HepG2 (cell line): Measurements from ENCODE around the gene TLE1. TPM values are rescaled to one million over a fixed set of nuclear protein-coding genes. Genes with fewer than 3 reads are reported as not detected.

Source experiments
- ARHGAP35 ChIP-seq: sonication (generic); formaldehyde crosslinking; IDR thresholded peaks from 2 replicates; pipeline ENCODE4 v1.9.0; 2022; ENCODE audit warnings: mild to moderate bottlenecking, inconsistent platforms, moderate library complexity, missing genetic modification reagents, borderline replicate concordance
- ATM ChIP-seq: fragments of 450-650 bp; IDR thresholded peaks from 2 replicates; pipeline ENCODE4 v1.7.1; 2017; ENCODE audit warnings: mild to moderate bottlenecking, borderline replicate concordance
- CBX5 ChIP-seq: sonication (generic); formaldehyde crosslinking; IDR thresholded peaks from 2 replicates; pipeline ENCODE4 v1.4.0; 2020; ENCODE audit warnings: missing genetic modification reagents, borderline replicate concordance
- ELF3 ChIP-seq: IDR thresholded peaks from 2 replicates; pipeline ENCODE4 v1.6.1; 2016; ENCODE audit warnings: missing genetic modification reagents, missing compliant biosample characterization
- FOXO1 ChIP-seq: sonication (generic); formaldehyde crosslinking; IDR thresholded peaks from 2 replicates; pipeline ENCODE4 v1.4.0; 2020; ENCODE audit warnings: missing genetic modification reagents
- GATAD1 ChIP-seq: IDR thresholded peaks from 2 replicates; pipeline ENCODE4 v1.6.1; 2016; ENCODE audit warnings: missing genetic modification reagents, missing compliant biosample characterization
- GATAD2A ChIP-seq: IDR thresholded peaks from 2 replicates; pipeline ENCODE4 v1.6.1; 2016
- JARID2 ChIP-seq: sonication (generic); formaldehyde crosslinking; IDR thresholded peaks from 2 replicates; pipeline ENCODE4 v1.8.1; 2023; ENCODE audit warnings: missing genetic modification reagents, inconsistent platforms; ENCODE audit not compliant: insufficient replicate concordance
- KLF16 ChIP-seq, 2 experiments: sonication (generic) in 1 of 2; formaldehyde crosslinking in 1 of 2; IDR thresholded peaks; 2 replicates each; pipeline versions ENCODE4 v1.6.1 to v1.8.0; 2016 to 2023; ENCODE audit warnings: missing genetic modification reagents in 2 of 2, missing compliant biosample characterization in 1 of 2
- RFX3 ChIP-seq: IDR thresholded peaks from 2 replicates; pipeline ENCODE4 v1.6.1; 2016; ENCODE audit warnings: missing biosample characterization, missing genetic modification reagents
- SP140L ChIP-seq: sonication (generic); formaldehyde crosslinking; IDR thresholded peaks from 2 replicates; pipeline ENCODE4 v1.4.0; 2020; ENCODE audit warnings: missing genetic modification reagents, borderline replicate concordance
- SP5 ChIP-seq: IDR thresholded peaks from 2 replicates; pipeline ENCODE4 v1.6.1; 2016; ENCODE audit warnings: low read depth, borderline replicate concordance
- SUZ12 ChIP-seq: fragments of 150-350 bp; IDR thresholded peaks from 2 replicates; pipeline ENCODE4 v1.6.1; 2014; ENCODE audit warnings: low read depth, low read length
- ZFP1 ChIP-seq: IDR thresholded peaks from 2 replicates; pipeline ENCODE4 v1.6.1; 2016
- ZKSCAN8 ChIP-seq: IDR thresholded peaks from 2 replicates; pipeline ENCODE4 v1.6.1; 2016; ENCODE audit warnings: borderline replicate concordance, missing genetic modification reagents, missing compliant biosample characterization
- ZNF629 ChIP-seq: sonication (generic); formaldehyde crosslinking; conservative IDR thresholded peaks from 2 replicates; pipeline ENCODE4 v1.5.0; 2020; ENCODE audit warnings: missing genetic modification reagents
- ZNF775 ChIP-seq: sonication (generic); formaldehyde crosslinking; IDR thresholded peaks from 2 replicates; pipeline ENCODE4 v1.4.0; 2020; ENCODE audit warnings: missing genetic modification reagents, mild to moderate bottlenecking, moderate library complexity, borderline replicate concordance
- ZNF776 ChIP-seq: sonication (generic); formaldehyde crosslinking; IDR thresholded peaks from 2 replicates; pipeline ENCODE4 v1.4.0; 2020; ENCODE audit warnings: mild to moderate bottlenecking, missing genetic modification reagents
- polyA plus RNA-seq, 8 experiments: library from polyadenylated mRNA; depleted of rRNA in 3 of 8; stranded (reverse) in 7 of 8; unstranded in 1 of 8; fragments of >200 nt; fragmentation: Illumina TruSeq in 4 of 8; extraction: Trizol in 4 of 8; gene quantifications; 2 replicates each; pipeline versions ENCODE4 v1.2.1 to v1.2.3, GENCODE V29; 2011 to 2016; ENCODE audit warnings: low read depth in 4 of 8, missing spikeins in 1 of 8, mixed read lengths in 1 of 8; ENCODE audit not compliant: insufficient read depth in 1 of 8
- total RNA-seq, 5 experiments: library from RNA; depleted of rRNA; stranded (reverse); fragments of >200 nt; fragmentation: Illumina TruSeq; extraction: Trizol; gene quantifications; 2 replicates each; pipeline ENCODE4 v1.2.3, GENCODE V29; 2016; ENCODE audit warnings: low read depth in 1 of 5
- TF ChIP-seq, protein P1 (sequence below): sonication (generic); formaldehyde crosslinking; IDR thresholded peaks from 2 replicates; pipeline ENCODE4 v1.4.0; 2020; ENCODE audit warnings: mild to moderate bottlenecking, missing genetic modification reagents
- TF ChIP-seq, protein P2 (sequence below): IDR thresholded peaks from 2 replicates; pipeline ENCODE4 v1.6.1; 2016; ENCODE audit warnings: low read depth, missing genetic modification reagents, missing compliant biosample characterization
- TF ChIP-seq, protein P3 (sequence below): IDR thresholded peaks from 2 replicates; pipeline ENCODE4 v1.6.1; 2012; ENCODE audit warnings: low read depth, low read length, improper control_type of control experiment

TLE1 gene
- total and polyA plus RNA-seq, 2 of the 13 experiments (the other 11 are each of a cell fraction or from before 2014, with no cell fraction given), result 35.9 to 109 TPM

DNA sequence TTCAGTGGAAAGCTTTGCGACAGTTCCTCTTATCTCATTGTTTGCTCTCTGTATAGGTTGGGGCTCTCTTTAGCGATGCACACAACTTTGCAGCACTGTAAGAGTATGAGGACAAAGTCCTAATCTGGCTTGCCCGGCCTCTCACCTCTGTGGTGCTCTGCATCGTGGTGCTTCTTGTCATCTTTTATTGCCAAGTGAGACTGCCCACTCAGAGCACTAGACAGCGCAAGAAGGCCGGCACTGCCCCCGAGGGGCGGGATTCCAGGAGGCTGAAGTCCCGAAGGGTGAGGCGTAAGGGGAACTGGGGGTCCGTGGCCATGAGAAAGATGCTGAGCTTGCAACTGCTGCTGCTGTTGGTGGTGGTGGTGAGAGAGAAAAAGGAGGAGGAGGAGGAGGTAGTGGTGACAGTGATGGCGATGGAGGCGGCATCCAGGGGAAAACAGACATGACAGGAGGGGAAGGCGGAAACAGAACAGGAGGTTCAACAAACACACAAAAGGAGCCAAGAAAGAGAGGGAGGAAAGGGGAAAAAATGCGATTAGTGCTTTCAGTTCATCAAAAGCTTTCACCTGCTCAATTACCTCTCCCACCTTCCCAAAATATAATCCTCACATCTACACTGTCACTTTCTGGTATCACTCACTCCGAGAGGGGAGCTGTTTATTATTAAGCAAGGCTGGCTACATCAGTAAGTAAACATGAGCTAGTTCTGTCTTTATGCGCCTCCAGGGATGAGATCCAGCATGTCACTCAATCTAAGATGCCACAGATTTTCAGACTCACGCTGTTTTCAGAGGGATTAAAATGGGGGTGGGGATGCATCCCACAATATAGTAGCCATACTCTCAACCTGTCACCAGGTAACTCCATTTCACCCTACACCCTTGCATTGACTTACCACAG is 55.1 kb downstream of the TLE1 start (continued):
- TF ChIP-seq ZNF776 (CRISPR knock-in tag), result no peak
- TF ChIP-seq, protein P1, sequence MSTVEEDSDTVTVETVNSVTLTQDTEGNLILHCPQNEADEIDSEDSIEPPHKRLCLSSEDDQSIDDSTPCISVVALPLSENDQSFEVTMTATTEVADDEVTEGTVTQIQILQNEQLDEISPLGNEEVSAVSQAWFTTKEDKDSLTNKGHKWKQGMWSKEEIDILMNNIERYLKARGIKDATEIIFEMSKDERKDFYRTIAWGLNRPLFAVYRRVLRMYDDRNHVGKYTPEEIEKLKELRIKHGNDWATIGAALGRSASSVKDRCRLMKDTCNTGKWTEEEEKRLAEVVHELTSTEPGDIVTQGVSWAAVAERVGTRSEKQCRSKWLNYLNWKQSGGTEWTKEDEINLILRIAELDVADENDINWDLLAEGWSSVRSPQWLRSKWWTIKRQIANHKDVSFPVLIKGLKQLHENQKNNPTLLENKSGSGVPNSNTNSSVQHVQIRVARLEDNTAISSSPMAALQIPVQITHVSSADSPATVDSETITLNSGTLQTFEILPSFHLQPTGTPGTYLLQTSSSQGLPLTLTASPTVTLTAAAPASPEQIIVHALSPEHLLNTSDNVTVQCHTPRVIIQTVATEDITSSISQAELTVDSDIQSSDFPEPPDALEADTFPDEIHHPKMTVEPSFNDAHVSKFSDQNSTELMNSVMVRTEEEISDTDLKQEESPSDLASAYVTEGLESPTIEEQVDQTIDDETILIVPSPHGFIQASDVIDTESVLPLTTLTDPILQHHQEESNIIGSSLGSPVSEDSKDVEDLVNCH (CRISPR knock-in tag), result no peak
- TF ChIP-seq, protein P2, sequence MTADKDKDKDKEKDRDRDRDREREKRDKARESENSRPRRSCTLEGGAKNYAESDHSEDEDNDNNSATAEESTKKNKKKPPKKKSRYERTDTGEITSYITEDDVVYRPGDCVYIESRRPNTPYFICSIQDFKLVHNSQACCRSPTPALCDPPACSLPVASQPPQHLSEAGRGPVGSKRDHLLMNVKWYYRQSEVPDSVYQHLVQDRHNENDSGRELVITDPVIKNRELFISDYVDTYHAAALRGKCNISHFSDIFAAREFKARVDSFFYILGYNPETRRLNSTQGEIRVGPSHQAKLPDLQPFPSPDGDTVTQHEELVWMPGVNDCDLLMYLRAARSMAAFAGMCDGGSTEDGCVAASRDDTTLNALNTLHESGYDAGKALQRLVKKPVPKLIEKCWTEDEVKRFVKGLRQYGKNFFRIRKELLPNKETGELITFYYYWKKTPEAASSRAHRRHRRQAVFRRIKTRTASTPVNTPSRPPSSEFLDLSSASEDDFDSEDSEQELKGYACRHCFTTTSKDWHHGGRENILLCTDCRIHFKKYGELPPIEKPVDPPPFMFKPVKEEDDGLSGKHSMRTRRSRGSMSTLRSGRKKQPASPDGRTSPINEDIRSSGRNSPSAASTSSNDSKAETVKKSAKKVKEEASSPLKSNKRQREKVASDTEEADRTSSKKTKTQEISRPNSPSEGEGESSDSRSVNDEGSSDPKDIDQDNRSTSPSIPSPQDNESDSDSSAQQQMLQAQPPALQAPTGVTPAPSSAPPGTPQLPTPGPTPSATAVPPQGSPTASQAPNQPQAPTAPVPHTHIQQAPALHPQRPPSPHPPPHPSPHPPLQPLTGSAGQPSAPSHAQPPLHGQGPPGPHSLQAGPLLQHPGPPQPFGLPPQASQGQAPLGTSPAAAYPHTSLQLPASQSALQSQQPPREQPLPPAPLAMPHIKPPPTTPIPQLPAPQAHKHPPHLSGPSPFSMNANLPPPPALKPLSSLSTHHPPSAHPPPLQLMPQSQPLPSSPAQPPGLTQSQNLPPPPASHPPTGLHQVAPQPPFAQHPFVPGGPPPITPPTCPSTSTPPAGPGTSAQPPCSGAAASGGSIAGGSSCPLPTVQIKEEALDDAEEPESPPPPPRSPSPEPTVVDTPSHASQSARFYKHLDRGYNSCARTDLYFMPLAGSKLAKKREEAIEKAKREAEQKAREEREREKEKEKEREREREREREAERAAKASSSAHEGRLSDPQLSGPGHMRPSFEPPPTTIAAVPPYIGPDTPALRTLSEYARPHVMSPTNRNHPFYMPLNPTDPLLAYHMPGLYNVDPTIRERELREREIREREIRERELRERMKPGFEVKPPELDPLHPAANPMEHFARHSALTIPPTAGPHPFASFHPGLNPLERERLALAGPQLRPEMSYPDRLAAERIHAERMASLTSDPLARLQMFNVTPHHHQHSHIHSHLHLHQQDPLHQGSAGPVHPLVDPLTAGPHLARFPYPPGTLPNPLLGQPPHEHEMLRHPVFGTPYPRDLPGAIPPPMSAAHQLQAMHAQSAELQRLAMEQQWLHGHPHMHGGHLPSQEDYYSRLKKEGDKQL (CRISPR knock-in tag), result peak; percentile 13; the same call in 1 of the 2 replicates
- peak in 1 of 2 experiments; percentile 2; a peak in 1 of 4 replicates for TF ChIP-seq KLF16 (CRISPR knock-in tag; IDR thresholded peaks at IDR 0.05)
- TF ChIP-seq FOXO1 (CRISPR knock-in tag), result peak; percentile 69; the same call in 1 of the 2 replicates
- no peak for TF ChIP-seq RFX3 (CRISPR knock-in tag)
- no peak for TF ChIP-seq ZNF775 (CRISPR knock-in tag)
- no peak for TF ChIP-seq ATM
- 0 out of 2 replicates have a peak, but pooled peaks have one; percentile 47 for TF ChIP-seq ZKSCAN8 (CRISPR knock-in tag)
- TF ChIP-seq SP5 (CRISPR knock-in tag), result peak; percentile 38; the same call in 1 of the 2 replicates
- TF ChIP-seq ELF3 (CRISPR knock-in tag), result peak; percentile 38; the same call in 1 of the 2 replicates
- no peak for TF ChIP-seq ARHGAP35 (CRISPR knock-in tag)
- TF ChIP-seq GATAD1 (CRISPR knock-in tag), result no peak
- TF ChIP-seq, protein P3, sequence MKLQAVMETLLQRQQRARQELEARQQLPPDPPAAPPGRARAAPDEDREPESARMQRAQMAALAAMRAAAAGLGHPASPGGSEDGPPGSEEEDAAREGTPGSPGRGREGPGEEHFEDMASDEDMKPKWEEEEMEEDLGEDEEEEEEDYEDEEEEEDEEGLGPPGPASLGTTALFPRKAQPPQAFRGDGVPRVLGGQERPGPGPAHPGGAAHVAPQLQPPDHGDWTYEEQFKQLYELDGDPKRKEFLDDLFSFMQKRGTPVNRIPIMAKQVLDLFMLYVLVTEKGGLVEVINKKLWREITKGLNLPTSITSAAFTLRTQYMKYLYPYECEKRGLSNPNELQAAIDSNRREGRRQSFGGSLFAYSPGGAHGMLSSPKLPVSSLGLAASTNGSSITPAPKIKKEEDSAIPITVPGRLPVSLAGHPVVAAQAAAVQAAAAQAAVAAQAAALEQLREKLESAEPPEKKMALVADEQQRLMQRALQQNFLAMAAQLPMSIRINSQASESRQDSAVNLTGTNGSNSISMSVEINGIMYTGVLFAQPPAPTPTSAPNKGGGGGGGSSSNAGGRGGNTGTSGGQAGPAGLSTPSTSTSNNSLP, result peak; percentile 32; the same call in 1 of the 2 replicates
- 0 out of 2 replicates have a peak, but pooled peaks have one; percentile 64 for TF ChIP-seq CBX5 (CRISPR knock-in tag)
- TF ChIP-seq GATAD2A (CRISPR knock-in tag), result peak; percentile 81
- TF ChIP-seq SUZ12, result no peak
- no peak for TF ChIP-seq SP140L (CRISPR knock-in tag)
- no peak for TF ChIP-seq JARID2
- no peak for TF ChIP-seq ZFP1 (CRISPR knock-in tag)
- 0 out of 2 replicates have a peak, but pooled peaks have one; percentile 21 for TF ChIP-seq ZNF629
